ENCODE data around the gene KLK15. TPM values are rescaled to one million over a fixed set of nuclear protein-coding genes. Genes with fewer than 3 reads are reported as not detected.

Gene KLK15, protein sequence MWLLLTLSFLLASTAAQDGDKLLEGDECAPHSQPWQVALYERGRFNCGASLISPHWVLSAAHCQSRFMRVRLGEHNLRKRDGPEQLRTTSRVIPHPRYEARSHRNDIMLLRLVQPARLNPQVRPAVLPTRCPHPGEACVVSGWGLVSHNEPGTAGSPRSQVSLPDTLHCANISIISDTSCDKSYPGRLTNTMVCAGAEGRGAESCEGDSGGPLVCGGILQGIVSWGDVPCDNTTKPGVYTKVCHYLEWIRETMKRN
- total RNA-seq = not detected in 2 replicates

DNA sequence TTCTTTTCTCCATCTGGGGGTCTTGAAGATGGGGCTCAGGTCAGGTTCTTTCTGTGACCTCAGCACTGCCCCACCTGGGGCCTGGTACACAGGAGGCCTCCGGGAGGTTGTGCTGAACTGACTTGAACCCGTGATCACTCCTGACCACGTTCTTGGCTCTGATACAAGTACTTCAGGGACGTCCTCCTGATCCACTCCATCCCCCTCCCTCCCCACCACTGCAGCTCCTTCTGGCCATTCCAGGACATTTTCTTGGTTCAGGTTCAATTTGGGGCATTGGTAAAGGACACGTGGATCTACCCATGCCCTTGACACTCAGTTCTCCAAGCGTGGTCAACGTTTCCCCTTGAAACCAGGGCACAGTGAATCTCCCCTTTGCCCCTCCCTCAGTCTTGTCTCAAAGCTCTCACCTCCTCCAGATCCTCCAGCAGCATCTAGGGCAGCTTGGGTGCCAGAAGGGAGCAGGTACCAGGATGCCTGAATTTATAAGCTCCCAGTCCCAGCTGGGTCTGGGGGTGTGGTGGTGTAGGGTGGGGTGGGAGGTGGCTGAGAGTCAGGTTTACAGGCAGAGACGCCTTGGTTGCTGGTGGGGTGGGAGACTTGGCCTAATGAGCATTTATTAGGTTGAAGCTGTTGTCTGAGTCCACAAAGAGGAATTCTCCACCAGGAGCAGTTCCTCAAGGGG, at the start of gene KLK15:
TSS of gene KLK15 (minus strand) at position 458 of the 685 bp plus-strand sequence. CDS start 2,082 bp downstream, outside the sequence.

DNA sequence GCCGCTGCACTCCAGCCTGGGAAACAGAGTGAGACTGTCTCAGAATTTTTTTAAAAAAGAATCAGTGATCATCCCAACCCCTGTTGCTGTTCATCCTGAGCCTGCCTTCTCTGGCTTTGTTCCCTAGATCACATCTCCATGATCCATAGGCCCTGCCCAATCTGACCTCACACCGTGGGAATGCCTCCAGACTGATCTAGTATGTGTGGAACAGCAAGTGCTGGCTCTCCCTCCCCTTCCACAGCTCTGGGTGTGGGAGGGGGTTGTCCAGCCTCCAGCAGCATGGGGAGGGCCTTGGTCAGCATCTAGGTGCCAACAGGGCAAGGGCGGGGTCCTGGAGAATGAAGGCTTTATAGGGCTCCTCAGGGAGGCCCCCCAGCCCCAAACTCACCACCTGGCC, 39.7 kb upstream of the KLK15 start, which contains the start of gene KLK2:
TSS of gene KLK2 (plus strand) at position 384 of the 400 bp plus-strand sequence. CDS start 35 bp downstream, outside the sequence.

DNA sequence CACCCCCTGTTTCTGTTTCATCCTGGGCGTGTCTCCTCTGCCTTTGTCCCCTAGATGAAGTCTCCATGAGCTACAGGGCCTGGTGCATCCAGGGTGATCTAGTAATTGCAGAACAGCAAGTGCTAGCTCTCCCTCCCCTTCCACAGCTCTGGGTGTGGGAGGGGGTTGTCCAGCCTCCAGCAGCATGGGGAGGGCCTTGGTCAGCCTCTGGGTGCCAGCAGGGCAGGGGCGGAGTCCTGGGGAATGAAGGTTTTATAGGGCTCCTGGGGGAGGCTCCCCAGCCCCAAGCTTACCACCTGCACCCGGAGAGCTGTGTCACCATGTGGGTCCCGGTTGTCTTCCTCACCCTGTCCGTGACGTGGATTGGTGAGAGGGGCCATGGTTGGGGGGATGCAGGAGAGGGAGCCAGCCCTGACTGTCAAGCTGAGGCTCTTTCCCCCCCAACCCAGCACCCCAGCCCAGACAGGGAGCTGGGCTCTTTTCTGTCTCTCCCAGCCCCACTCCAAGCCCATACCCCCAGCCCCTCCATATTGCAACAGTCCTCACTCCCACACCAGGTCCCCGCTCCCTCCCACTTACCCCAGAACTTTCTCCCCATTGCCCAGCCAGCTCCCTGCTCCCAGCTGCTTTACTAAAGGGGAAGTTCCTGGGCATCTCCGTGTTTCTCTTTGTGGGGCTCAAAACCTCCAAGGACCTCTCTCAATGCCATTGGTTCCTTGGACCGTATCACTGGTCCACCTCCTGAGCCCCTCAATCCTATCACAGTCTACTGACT, 21.4 kb upstream of the KLK15 start, which contains the start of gene KLK3:
TSS of gene KLK3 (plus strand) at position 280 of the 775 bp plus-strand sequence. CDS start at position 321, 41 bp downstream.

DNA sequence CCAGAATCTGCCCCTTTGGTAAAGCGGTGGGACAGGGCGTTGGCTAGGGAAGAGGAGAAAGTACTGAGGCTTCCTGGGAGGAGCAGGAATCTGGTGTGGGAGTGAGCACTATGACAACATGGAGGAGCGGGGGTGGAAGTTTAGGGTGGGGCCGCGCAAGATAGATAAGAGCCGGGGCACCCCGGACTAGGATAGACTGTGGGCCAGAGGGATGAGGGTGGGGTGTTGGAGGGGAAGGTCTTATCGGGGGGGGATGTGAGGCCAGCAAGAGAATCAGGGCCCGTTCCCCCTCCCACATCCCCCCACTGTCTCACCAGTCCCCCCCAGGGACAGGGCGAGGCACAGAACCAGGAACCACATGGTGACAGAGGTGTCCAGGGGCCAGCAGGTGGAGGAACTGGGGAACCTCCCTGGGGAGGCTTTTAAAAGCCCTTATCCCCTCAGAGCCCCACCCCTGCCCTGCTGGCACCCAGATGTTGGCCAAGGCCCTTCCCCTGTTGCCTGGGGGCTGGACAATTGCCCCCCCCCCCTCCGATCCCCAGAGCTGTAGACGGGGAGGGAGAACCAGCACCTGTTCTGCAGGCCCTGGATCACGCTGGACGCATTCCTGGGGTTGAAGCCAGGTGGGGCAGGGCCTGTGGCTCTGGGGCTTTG, 9.9 kb downstream of the KLK15 start, which contains the start of gene KLK1:
TSS of gene KLK1 (minus strand) at position 399 of the 654 bp plus-strand sequence. CDS start at position 360, 39 bp downstream.

DNA sequence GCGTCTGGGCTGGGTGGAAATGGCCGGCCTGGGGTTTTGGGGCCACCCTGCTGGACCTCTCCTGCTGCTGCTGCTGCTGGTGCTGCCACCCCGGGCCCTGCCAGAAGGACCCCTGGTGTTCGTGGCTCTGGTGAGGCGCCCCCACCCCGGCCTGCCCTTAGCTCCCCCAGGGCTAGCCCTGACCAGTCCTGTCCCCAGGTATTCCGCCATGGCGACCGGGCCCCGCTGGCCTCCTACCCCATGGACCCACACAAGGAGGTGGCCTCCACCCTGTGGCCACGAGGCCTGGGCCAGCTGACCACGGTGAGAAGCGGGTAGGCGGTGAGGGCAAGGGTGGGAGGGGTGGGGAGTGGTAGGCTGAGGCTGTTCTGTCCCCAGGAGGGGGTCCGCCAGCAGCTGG, 43.0 kb downstream of the KLK15 start, which contains the start of gene ACP4:
TSS of gene ACP4 (plus strand) at position 20 of the 400 bp plus-strand sequence. CDS start at position 20, 0 bp downstream.

Other genes starting within 250 kb of the KLK15 start
- not detected in 2 replicates for gene SYT3, start 193.7 kb downstream of the KLK15 start, total RNA-seq
- gene C19orf81, start 184.1 kb downstream of the KLK15 start, total RNA-seq = not detected in 2 replicates
- 0.04 TPM in 1 of 2 replicates, not detected in the other for gene SHANK1, start 113.8 kb downstream of the KLK15 start, total RNA-seq
- gene CLEC11A, start 110.2 kb downstream of the KLK15 start, total RNA-seq = 1.9 and 3.3 TPM in 2 replicates
- gene GPR32, start 63.1 kb downstream of the KLK15 start, total RNA-seq = not detected in 2 replicates
- not detected in 2 replicates for gene ACP4, start 43.2 kb downstream of the KLK15 start, total RNA-seq
- 0.55 TPM in 1 of 2 replicates, not detected in the other for gene KLK1, start 9.8 kb downstream of the KLK15 start, total RNA-seq
- gene KLK3, start 21.3 kb upstream of the KLK15 start, total RNA-seq = not detected in 2 replicates
- not detected in 2 replicates for gene KLK2, start 39.9 kb upstream of the KLK15 start, total RNA-seq
- gene KLK4, start 77.8 kb upstream of the KLK15 start, total RNA-seq = not detected in 2 replicates
- gene KLK5, start 119.5 kb upstream of the KLK15 start, total RNA-seq = 97.7 and 185 TPM in 2 replicates
- gene KLK6, start 136.0 kb upstream of the KLK15 start, total RNA-seq = 0.11 and 1.6 TPM in 2 replicates
- 2.9 and 3.5 TPM in 2 replicates for gene KLK7, start 150.3 kb upstream of the KLK15 start, total RNA-seq
- 53.8 and 72.6 TPM in 2 replicates for gene KLK8, start 168.0 kb upstream of the KLK15 start, total RNA-seq
- 10.3 and 11.7 TPM in 2 replicates for gene KLK10, start 186.1 kb upstream of the KLK15 start, total RNA-seq
- 1.0 and 1.7 TPM in 2 replicates for gene KLK11, start 193.0 kb upstream of the KLK15 start, total RNA-seq
- 0.23 TPM in 1 of 2 replicates, not detected in the other for gene KLK12, start 201.4 kb upstream of the KLK15 start, total RNA-seq
- gene KLK13, start 231.5 kb upstream of the KLK15 start, total RNA-seq = 0.94 TPM in 1 of 2 replicates, not detected in the other
- 0.23 TPM in 1 of 2 replicates, not detected in the other for gene KLK14, start 249.3 kb upstream of the KLK15 start, total RNA-seq

Data from hair follicular keratinocyte (primary cell).